ENCODE data around the gene GAD1. TPM values are rescaled to one million over a fixed set of nuclear protein-coding genes. Genes with fewer than 3 reads are reported as not detected.

GAD1 gene
- total RNA-seq = not detected
- long read RNA-seq = 0 reads

GRCh38 chr2:170816504-170817092, at the start of gene GAD1:
Gene GAD1, plus strand, starts transcription at chr2:170816887. Its CDS starts 1,705 bp downstream, at chr2:170818592.
- H3K4me1 ChIP-seq = peaks cover 71% of the 10 kb centered on the region
- H3K27me3 ChIP-seq (ENCODE audit: low read depth) = peaks cover 97% of the 10 kb centered on the region
- no peaks in the 10 kb centered on the region for H3K9me3 ChIP-seq (replicated peaks)
- no peaks in the 10 kb centered on the region for H3K36me3 ChIP-seq
- H3K4me3 ChIP-seq = peak within 1 kb of the TSS; percentile 59
- peak; percentile 24 for DNase-seq
- H3K27ac ChIP-seq (replicated peaks) = no peak within 1 kb of the TSS
- intact Hi-C loops (cut with micrococcal nuclease) = loop anchor here (10.0 kb wide), 2 partner anchors 412 to 452 kb away; no protein-coding TSS in a partner anchor
- no peak for TF ChIP-seq CTCF (IDR thresholded peaks at IDR 0.05; ENCODE audit: borderline replicate concordance)

GRCh38 chr2:170770008-170770605, 46.6 kb upstream of the GAD1 start, which contains the start of gene ERICH2:
Gene ERICH2, plus strand, starts transcription at chr2:170770378. Its CDS starts 304 bp downstream, at chr2:170770682.
- Histone ChIP-seq H3K4me1 (peaks cover 21% of the 10 kb centered on the region), H3K27ac (replicated peaks) (peak within 1 kb of the TSS; percentile 75), H3K27me3 (ENCODE audit: low read depth) (peaks cover 13% of the 10 kb centered on the region), H3K36me3 (no peaks in the 10 kb centered on the region), H3K4me3 (peak within 1 kb of the TSS; percentile 81), H3K9me3 (replicated peaks) (no peaks in the 10 kb centered on the region)
- intact Hi-C loops (cut with micrococcal nuclease) = no loop called here
- TF ChIP-seq CTCF (IDR thresholded peaks at IDR 0.05; ENCODE audit: borderline replicate concordance) = no peak
- DNase-seq = peak; percentile 29

- H3K9me3 ChIP-seq (replicated peaks) = no peaks in the 10 kb centered on the region
- no peaks in the 10 kb centered on the region for H3K36me3 ChIP-seq
- peaks cover 21% of the 10 kb centered on the region for H3K4me1 ChIP-seq
- DNase-seq = peak; percentile 79
- peaks cover 13% of the 10 kb centered on the region for H3K27me3 ChIP-seq (ENCODE audit: low read depth)
- peak overlapping the region; percentile 75 for H3K27ac ChIP-seq (replicated peaks)
- no peak for TF ChIP-seq CTCF (IDR thresholded peaks at IDR 0.05; ENCODE audit: borderline replicate concordance)
- intact Hi-C loops (cut with micrococcal nuclease) = no loop called here
- peak overlapping the region; percentile 81 for H3K4me3 ChIP-seq
These were observed 45.9 kb upstream of the GAD1 start for GRCh38 chr2:170770606-170771420.

- Histone ChIP-seq H3K4me1 (peaks cover 21% of the 10 kb centered on the region), H3K9me3 (replicated peaks) (no peaks in the 10 kb centered on the region), H3K27ac (replicated peaks) (peak overlapping the region; percentile 75), H3K27me3 (ENCODE audit: low read depth) (peaks cover 13% of the 10 kb centered on the region), H3K36me3 (no peaks in the 10 kb centered on the region), H3K4me3 (peak overlapping the region; percentile 81)
- intact Hi-C loops (cut with micrococcal nuclease) = no loop called here
- DNase-seq = no peak
- no peak for TF ChIP-seq CTCF (IDR thresholded peaks at IDR 0.05; ENCODE audit: borderline replicate concordance)
These were observed 45.2 kb upstream of the GAD1 start for GRCh38 chr2:170771421-170771937.

GRCh38 chr2:170772295-170772694, 44.4 kb upstream of the GAD1 start:
- no peak for DNase-seq
- Histone ChIP-seq H3K4me1 (peaks cover 21% of the 10 kb centered on the region), H3K27me3 (ENCODE audit: low read depth) (peaks cover 13% of the 10 kb centered on the region), H3K4me3 (no peak overlapping the region), H3K36me3 (no peaks in the 10 kb centered on the region), H3K9me3 (replicated peaks) (no peaks in the 10 kb centered on the region), H3K27ac (replicated peaks) (no peak overlapping the region)
- intact Hi-C loops (cut with micrococcal nuclease) = no loop called here
- TF ChIP-seq CTCF (IDR thresholded peaks at IDR 0.05; ENCODE audit: borderline replicate concordance) = no peak

All from left ventricle myocardium inferior (tissue), 1 donor.